GM19328 (cell line): ENCODE data around the gene F13A1.

Experiments used
- ATAC-seq: cut with Tn5 transposase; IDR thresholded peaks from one replicate; pipeline ENCODE4 v1.9.1; 2021; ENCODE audit warnings: mild to moderate bottlenecking, moderate library complexity; ENCODE audit not compliant: unreplicated experiment

The F13A1 gene

DNA sequence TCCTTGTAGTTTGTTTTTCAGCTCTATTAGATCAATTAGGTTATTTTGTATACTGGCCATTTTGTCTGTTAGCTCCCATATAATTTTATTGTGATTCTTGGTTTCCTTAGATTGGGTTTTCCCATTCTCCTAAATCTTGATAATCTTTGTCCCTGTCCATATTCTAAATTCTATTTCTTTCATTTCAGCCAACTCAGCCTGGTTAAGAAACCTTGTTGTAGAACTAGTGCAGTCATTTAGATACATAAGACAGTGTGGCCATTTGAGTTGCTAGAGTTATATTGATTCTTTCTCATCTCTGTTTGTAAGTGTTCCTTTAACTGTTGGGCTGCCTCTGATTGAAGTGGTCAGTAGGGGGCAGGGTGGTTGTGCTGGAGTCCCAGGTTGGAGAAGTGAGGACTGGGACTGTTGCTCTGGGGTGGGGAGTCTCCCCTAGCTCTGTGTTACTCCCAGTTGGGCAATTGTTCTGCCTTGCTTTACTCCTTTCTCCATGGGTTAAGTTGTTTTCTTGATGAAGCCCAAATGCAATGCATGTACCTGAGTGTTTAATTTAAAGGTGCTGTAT is 214.9 kb downstream of the F13A1 start:
- no peak for ATAC-seq
